Activated effector memory CD4-positive, alpha-beta T cell treated with Interleukin-2 at 50 U/mL for 16 hours (primary cell): Measurements from ENCODE around the gene METAP1D.
"Not testable (repeated sequence)": the region's sequence is repeated elsewhere in the genome, so short reads cannot be mapped to it uniquely, and the experiment has no call there.

Experiments
- DNase-seq: peaks from one replicate; pipeline ENCODE4 v3.0.0-alpha.2; 2020

METAP1D gene

DNA sequence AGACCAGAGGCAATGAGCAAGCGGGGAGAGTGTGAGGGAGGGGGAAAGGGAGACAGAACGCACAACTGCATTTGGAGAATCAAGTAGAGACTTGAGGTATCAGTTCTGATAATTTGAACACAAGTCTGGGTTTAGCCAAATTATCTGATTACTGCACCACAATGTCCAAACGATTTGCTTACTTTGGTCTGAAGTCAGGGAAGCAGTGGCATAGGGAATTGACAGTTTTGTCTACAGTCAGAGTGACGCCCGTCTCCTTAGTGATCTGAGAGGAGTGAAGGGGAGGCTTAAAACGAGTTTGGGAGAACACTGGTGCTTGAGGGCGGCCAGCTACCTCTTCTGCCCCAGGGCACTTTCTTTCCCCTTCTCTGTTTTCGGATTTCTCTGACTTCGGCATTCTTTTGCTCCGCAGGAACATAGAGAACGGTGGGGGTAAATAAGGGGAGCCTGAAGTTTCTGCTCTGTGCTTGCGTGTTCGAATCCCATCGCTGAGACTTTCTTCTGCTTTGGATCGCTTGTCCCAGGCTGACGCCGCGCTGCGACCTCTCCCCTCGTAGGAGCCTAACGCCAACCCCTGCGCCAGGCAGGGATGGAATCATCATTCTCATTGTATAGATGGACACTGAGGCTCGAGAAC is 105.8 kb downstream of the METAP1D start:
- DNase-seq: no peak

DNA sequence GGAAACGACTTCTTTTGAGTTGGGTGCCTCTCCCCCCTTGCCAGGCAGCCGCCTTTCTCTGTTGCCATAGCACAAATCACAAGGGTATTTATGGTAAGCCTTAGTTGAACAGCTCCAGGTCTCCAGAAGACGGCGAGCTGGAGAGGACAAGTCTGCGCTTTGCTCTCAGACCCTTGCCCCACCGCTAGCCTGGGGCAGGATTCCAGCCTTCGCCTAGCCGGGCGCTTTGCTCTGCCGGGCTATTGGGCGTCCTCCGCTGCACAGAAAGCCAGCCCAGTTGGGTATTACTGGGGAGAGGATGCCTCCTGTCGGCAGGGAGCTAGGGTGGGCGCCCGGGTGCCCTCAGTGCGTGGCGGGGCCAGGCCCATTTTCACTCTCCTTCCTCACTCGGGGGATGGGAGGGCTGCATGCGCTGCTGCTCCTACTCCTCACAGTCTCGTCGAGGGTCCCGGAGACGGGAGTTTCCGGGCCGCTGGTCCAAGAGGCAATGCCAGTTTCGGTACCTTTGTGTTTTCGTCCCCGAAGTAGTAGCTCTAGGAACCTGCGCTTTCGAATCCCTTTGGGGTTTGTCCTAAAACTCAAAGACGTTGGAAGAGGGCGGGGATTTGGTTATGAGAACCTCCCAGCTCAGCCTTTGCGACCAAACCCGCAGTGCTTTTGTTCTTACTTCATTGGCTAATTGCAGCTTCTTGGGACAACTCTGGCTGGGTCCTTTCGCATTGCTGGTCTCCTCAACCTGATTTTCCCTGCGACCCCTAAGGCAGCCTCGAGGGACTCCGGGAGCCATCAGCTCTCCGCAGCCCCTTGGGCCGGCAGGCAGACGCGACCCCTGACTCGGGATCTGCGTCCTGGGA is 106.6 kb downstream of the METAP1D start:
- no peak for DNase-seq

- no peak for DNase-seq
Measured at GRCh38 chr2:172107690-172108586, 108.2 kb downstream of the METAP1D start.

DNA sequence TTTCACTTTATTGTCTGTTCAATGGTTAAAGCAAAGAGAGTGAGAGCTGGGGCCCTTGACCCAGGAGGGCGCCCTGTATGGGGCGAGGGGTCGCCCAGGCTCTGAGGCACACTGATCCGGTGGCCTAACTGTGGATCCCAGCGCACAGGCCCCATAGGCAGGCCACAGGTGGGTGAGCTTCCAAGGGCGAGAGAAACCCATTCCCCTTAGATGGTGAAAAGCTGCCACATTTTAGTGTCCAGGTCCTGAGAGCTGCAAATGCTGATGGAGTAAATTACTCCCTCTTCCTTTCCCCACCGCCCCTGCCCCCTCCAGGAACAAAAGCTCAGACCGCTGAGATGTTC is 108.8 kb downstream of the METAP1D start:
- no peak for DNase-seq

- no peak for DNase-seq
Measured at GRCh38 chr2:172109256-172109987, 109.7 kb downstream of the METAP1D start.

DNA sequence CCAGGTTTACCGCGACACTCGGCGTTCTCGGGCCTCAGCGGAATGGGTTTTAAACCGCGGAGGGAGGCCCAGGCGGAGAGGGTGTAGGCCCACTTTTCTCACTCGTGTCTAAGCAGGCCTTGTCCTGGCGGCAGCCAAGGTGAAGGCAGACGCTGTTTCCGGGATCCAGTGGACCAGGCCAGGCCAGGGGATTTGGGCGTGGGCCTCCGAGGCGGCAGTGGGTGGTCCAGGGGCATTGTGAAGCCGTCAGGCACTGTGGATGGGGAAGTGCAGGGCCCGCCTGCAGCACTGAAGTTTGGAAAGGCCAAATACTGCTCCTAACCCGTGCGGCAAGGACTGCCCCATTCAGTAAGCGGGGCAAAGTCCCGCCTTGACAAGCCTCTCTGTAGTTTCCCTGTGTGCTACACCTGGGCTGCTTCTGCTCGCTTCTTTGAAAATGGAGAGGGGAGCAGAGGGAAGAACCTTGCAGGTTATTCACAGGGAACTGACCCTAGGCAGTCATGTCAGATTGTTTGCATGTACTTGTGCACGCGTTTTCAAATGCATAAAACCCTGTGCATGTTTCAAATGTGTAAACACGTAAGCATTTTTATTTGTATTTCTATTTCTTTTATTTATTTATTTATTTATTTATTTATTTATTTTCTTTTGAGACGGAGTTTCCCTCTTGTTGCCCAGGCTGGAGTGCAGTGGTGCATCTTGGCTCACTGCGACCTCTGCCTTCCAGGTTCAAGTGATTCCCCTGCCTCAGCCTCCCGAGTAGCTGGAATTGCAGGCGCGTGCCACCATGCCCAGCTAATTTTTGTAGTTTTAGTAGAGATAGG is 110.4 kb downstream of the METAP1D start:
- no peak for DNase-seq

GRCh38 chr2:172113617-172114016 is 113.9 kb downstream of the METAP1D start:
- no peak for DNase-seq

DNA sequence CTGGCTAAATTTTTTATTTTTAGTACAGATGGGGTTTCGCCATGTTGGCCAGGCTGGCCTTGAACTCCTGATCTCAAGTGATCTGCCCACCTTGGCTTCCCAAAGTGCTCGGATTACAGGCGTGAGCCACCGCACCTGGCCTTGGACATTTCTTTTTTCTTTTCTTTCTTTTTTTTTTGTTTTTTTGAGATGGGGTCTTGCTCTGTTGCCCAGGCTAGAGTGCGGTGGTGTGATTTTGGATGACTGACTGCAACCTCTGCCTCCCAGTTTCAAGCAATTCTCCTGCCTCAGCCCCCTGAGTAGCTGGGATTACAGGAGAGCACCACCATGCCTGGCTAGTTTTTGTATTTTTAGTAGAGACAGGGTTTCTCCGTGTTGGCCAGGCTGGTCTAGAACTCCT is 114.4 kb downstream of the METAP1D start:
- not testable (repeated sequence) for DNase-seq

- no peak for DNase-seq
Measured at GRCh38 chr2:172114579-172114978, 114.8 kb downstream of the METAP1D start.

DNA sequence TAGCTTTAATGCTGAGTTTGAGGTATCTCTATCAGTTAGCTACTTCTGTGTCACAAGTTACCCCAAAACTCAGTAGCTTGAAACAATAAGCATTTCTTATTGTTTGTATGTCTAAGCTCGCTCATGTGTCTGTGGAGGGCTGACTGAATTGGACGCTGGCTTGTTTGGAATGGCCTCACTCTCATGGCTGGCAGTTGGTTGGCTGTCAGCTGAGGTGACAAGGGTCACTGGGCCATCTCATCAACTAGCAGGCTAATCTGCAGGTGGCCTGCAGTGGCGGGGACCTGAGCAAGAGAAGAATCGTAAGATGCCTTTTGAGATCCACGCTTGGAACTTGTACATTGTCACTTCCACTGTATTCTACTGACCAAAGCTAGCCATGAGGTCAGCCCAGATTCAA is 116.4 kb downstream of the METAP1D start:
- DNase-seq: no peak

GRCh38 chr2:172119089-172119488 is 119.3 kb downstream of the METAP1D start:
- DNase-seq: no peak

DNA sequence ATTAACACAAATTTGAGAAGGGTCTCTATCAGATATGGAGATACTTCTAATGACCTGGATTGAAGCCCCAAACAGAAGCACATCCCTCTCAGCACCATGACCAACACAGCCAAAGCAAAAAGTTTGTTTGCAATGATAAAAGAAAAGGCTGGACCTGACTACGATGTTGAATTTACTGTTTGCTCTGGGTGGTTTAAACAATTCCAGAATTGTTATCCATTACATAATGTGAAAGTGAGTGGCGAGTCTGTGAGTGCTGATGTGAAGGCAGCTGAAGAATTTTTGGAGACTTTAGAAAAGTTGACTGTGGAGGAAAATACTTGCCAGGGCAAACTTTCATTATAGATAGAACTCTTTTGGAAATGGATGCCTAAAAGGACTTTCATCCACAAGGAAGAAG is 120.4 kb downstream of the METAP1D start:
- DNase-seq: no peak

DNA sequence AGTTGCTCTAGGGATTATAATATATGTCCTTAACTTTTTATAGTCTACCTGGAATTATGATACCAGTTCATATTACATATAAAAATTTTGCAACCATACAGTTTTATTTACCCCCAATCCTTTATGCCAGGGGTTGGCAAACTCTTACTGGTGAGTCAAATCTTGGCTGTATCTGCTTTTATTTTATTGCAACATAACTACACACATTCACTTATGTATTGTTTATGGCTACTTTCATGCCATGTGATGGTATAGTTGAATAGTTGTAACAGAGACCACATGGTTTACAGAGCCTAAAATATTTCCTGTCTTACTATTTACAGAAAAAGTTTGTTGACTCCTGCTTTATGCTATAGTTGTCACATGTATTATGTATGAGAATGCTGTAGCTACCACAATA is 128.7 kb downstream of the METAP1D start:
- no peak for DNase-seq

GRCh38 chr2:172129404-172129803 is 129.7 kb downstream of the METAP1D start:
- DNase-seq: no peak
